NCI-H510A (cell line): Measurements from ENCODE around the gene MUC2.

Experiments used
- DNase-seq: peaks from one replicate; lab custom pipeline; 2025; lab: John Stamatoyannopoulos, UW

The MUC2 gene

DNA sequence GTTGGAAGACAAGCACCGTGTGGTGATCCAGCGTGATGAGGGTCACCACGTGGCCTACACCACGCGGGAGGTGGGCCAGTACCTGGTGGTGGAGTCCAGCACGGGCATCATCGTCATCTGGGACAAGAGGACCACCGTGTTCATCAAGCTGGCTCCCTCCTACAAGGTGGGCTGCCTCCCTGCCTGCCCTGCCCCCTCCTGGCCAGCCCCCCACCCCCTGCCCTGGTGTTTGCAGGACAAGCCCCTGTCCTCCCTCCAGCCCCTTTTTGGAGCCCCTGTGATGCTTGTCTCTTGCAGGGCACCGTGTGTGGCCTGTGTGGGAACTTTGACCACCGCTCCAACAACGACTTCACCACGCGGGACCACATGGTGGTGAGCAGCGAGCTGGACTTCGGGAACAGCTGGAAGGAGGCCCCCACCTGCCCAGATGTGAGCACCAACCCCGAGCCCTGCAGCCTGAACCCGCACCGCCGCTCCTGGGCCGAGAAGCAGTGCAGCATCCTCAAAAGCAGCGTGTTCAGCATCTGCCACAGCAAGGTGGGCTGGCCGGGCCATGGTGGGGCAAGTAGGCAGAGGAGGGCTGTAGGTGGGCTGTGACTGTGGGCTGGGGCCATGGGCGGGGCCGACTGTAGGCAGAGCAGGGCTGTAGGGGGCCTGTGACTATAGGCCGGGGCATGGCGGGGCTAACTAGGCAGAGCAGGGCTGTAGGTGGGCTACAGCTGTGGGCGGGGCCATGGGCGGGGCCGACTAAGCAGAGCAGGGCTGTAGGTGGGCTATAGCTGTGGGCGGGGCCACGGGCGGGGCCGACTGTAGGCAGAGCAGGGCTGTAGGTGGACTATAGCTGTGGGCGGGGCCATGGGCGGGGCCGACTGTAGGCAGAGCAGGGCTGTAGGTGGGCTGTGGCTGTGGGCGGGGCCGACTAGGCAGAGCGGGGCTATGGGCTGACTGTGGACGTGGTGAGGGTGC is 13.6 kb downstream of the MUC2 start:
- DNase-seq, result no peak

DNA sequence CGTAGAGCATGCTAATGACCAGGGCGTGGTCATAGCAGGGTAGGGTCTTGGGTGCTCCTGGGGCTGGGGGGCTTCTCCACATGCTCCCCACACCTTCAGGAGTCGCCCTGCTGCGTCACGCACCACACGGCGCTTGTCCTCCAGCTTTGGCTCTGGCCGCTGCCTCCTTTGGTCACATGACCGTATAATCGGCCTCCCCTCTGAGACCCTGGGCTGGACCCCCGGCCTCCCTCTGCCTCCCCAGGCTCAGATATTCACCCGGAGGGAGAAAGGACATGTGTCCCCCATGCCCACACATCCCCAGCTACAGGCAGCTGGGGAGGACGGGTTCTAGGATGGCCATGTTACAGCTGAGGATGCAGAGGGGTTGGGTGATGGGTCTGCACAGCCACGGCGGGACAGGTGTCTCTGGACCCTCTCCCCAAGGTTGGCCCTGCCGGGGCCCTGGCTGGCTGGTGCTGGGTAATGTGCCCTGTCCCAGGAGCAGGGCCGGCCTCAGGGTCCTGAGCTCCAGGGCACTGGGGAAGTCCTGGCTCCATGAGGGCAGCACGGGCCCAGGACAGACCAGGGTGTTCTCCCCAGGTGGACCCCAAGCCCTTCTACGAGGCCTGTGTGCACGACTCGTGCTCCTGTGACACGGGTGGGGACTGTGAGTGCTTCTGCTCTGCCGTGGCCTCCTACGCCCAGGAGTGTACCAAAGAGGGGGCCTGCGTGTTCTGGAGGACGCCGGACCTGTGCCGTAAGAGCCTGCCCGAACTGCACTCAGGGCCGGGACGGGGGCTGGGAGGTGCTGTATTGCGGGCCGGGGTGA is 14.5 kb downstream of the MUC2 start:
- DNase-seq, result no peak

DNA sequence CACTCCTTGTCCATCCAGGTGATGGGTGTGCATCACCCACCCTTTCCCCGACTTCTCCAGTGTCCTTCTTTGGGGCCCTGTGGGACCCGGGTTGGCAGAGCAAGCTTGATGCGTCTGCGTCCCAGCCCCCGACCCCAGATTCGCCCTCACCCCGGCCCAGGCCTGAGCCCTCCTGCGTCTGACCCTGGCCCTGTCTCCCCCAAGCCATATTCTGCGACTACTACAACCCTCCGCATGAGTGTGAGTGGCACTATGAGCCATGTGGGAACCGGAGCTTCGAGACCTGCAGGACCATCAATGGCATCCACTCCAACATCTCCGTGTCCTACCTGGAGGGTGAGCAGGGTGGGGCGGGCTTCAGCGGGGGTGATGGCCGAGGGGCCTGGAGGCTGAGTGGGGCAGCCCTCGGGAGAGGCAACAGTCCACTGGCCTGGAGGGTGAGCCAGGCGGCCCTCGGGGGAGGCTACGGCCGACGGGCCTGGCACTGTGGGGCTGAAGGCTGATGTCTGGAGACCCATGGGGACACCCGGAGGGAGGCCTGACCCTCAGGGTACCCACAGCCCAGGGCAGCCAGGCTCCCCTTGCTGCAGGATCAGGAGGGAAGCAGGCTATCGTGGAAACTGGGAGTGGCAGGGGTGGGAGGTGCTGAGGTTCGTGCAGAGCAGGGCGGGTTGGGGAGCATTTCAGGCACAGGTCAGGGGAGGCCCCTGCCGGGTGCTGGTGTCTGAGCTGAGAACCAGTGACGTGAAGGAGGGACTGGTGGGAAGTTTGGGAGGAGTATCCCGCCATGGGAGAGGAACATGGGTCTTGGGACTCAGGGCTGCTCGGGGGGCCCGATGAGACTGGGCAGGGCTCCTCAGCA is 15.3 kb downstream of the MUC2 start:
- DNase-seq, result no peak

DNA sequence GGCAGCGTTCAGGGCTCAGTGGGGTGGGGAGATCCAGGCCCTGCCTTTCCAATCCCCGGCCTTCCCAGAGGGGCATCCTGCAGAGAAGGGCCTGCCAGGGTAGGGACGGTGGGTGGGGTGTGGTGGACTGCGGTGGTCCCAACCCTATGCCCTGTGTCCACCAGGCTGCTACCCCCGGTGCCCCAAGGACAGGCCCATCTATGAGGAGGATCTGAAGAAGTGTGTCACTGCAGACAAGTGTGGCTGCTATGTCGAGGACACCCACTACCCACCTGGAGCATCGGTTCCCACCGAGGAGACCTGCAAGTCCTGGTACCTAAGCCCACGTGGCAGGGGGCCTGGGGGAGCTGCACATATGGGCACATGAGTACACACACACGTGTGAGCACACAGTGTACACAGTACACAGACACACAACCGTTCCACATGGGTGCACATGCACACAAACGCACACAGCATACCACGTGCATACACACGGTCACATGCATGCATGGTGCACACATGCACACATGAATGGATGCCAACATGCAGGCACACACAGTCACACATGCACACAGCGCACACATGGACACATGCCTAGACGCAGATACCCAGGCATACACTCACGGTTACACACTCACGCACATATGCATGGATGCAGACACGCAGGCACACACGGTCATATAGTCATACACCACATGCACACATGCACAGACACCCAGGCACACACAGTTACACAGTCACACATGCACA is 16.1 kb downstream of the MUC2 start:
- no peak for DNase-seq

DNA sequence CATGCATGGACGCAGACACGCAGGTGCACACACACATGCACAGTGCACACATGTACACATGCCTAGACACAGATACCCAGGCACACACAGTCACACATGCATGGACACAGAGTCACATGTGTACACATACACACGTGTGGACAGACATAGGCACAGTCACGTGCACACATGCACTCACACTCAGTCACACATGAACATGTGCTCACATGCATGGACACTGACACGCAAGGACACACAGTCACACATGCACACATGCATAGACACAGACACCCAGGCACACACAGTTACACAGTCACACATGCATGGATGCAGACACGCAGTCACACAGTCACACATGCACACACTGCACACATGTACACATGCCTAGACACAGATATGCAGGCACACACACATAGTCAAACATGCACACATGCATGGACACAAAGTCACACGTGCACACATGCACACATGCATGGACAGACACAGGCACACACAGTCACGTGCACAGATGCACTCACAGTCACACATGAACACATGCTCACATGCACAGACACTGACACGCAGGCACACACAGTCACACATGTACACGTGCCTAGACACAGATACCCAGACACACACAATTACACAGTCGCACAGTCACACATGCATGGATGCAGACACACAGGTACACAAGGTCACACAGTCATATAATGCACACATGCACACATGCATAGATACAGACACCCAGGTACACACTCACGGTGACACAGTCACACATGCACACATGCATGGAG is 16.8 kb downstream of the MUC2 start:
- no peak for DNase-seq

DNA sequence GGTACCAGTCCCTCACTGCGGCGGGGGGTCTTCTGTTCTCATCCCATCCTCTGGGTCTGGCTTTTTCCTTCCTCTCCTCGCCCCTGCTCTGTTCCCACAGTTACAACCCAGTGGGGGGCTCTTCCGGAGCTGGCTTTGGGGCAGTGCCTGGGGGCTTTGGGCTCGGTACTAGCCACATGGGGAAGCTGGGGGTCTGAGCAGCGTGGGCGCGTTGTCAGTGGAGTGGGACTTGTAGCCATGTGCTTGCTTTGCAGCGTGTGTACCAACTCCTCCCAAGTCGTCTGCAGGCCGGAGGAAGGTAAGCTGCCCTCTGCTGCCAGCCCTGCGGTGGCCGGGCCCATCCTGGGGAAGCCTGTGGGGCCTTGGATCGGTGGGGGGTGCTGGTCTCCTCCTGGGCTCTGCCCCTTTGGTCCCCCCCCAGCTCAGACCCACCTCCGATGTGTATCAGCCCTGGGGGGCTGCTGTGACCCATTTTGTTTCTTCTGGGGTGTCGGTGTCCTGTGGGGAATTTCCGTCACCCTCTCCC is 17.5 kb downstream of the MUC2 start:
- DNase-seq, result no peak

DNA sequence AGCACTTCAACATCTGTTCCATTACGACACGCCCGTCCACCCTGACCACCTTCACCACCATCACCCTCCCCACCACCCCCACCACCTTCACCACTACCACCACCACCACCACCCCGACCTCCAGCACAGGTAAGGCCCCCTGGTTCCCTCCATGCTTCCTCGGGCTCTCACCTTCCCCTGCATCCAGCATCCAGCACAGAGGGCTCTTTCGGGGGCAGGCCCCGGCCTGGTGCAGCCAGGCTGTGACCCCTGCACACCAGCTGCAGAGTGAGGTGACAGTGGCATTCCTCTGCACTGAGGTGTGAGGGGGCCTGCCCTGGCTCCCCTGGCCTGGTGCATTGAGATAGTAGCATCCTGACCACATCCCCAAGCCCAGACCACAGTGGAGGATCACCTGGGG is 18.2 kb downstream of the MUC2 start:
- DNase-seq, result no peak

DNA sequence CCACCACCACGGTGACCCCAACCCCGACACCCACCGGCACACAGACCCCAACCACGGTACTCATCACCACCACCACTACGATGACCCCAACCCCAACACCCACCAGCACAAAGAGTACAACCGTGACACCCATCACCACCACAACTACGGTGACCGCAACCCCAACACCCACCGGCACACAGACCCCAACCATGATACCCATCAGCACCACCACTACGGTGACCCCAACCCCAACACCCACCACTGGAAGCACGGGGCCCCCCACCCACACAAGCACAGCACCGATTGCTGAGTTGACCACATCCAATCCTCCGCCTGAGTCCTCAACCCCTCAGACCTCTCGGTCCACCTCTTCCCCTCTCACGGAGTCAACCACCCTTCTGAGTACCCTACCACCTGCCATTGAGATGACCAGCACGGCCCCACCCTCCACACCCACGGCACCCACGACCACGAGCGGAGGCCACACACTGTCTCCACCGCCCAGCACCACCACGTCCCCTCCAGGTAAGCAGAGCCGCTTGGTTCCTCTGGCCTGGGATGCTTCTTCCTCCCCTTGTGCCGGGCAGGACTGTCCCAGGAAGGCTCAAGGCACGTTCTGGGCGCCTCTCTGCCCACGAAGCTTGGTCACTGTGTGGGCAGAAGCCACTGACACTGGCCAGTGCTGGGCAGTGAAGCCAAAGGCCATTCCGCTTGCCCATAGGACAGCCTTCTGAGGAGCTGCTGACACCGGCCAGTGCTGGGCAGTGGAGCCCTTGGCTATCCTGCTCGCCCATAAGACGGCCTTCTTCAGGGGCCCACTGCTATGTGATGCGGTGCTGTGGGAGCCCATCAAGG is 25.1 kb downstream of the MUC2 start:
- DNase-seq, result no peak

DNA sequence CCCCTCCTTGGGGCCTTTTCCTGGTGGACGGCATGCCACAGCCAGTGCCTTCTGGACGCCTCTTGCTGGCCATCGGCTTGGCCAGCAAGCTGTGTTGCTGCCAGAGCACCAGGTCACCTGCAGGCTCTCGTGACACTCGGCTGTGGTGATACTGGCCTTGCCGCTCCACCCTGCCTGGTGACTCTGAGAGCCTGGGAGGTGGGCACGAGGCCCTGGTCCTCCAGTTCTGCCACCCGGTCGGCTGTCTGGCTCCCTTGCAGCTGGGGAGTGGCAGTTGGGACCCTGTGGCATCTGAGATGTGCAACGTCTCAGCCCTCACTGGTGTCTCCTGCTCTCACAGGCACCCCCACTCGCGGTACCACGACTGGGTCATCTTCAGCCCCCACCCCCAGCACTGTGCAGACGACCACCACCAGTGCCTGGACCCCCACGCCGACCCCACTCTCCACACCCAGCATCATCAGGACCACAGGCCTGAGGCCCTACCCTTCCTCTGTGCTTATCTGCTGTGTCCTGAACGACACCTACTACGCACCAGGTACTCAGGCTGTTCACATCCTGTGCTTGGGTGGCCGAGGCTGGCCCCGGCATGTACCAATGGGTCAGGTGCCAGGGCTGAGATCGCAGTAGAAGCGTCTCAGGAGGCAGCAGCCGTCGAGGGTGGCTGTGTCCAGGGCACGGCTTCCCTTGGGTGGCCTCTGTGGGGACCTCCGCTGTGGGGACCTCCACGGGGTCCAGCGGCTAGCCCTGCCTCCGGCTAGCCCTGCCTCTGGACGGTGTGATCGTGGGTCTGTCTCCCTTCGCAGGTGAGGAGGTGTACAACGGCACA is 26.0 kb downstream of the MUC2 start:
- DNase-seq, result no peak

DNA sequence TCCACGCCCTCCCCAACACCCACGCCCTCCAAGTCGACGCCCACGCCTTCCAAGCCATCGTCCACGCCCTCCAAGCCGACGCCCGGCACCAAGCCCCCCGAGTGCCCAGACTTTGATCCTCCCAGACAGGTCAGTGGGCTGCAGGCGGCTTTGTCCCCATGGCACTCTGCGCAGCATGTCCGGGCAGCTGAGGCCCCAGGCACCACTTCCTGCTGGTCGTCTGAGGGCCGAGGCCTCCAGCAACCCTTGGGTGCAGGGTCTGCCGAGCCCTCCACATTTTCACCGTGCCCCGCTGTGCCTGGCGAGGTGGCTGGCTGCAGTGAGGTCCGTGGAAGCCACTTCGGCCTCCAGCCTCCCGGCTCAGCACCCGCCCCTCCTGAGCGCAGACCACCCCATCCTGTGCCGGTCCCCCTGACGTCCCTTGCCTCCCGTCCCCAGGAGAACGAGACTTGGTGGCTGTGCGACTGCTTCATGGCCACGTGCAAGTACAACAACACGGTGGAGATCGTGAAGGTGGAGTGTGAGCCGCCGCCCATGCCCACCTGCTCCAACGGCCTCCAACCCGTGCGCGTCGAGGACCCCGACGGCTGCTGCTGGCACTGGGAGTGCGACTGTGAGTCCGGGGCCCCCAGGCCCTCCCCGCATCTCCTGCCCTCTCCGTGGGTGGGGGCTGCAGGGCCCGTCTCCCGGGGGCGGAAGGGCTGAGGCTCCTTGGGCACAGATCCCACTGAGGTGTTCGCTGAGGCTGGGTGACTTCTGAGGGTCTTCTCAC is 26.8 kb downstream of the MUC2 start:
- DNase-seq, result no peak

DNA sequence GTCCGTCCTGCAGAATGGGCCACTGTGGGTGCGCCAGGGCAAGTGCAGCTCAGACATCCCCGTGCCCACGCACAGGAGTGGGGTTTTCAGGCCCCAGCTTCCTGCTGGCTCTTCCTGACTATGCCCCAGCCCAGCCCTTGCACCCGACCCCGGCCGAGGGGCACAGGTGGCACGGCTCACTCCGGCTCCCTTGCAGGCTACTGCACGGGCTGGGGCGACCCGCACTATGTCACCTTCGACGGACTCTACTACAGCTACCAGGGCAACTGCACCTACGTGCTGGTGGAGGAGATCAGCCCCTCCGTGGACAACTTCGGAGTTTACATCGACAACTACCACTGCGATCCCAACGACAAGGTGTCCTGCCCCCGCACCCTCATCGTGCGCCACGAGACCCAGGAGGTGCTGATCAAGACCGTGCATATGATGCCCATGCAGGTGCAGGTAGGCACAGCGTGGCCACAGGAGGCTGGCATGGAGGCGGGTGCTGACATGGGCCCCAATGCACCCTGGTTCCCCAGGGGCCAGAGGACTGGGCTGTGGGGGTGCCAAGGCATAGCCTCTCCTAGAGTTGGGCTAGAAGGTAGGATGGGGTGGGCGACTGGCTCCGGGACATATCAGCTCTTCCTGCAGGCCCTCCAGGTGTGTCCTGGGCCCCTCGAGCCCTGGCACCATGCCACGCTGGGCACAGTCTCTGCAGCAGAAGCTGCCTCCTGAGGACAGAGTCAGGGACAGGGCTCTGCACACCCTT is 27.7 kb downstream of the MUC2 start:
- DNase-seq, result no peak

DNA sequence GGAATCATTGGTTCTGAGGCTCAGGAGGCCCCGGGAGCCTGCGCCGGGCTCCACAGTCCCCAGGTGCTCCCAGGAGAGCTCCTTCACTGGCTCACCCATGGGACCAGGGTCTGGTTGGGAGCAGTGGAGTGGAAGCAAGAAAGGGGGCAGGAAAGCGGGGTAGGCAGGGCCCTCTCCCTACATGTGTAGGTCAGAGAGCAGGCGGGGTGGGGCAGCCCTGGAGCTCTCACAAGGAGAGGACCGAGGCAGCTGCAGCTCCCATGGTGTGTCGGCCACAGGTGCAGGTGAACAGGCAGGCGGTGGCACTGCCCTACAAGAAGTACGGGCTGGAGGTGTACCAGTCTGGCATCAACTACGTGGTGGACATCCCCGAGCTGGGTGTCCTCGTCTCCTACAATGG is 28.3 kb downstream of the MUC2 start:
- no peak for DNase-seq

DNA sequence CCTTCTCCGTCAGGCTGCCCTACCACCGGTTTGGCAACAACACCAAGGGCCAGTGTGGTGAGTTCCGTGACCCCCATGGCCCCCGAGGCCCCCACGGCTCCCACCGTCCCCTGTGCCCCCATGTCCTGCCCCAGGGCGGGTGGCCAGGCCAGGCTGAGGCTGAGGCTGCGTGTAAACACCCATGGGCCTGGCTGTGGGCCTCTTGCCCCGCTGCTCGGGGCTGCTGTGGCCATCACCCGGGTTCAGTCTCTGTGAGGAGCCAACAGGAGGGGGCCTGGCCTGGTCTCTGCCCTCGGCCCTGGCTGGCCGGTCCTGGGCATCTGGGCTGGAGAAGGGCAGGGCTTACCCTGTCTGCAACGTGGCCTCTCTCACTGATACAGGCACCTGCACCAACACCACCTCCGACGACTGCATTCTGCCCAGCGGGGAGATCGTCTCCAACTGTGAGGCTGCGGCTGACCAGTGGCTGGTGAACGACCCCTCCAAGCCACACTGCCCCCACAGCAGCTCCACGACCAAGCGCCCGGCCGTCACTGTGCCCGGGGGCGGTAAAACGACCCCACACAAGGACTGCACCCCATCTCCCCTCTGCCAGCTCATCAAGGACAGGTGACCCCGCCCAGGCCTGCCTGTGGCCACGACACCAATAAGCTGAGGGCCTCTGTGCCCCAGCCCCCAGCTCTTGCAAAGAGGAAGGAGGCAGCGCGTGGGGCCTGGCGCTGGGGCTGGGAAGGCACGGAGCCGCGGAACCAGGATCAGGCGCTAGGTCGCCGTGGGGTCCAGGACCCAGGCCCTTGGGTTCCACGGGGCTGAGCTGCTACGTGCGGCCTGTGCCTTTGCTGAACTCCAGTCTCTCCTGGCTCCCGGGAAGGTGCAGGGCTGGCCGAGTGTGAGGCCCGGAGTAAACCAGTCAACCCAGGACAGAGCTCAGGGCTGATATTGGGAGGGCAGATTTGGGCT is 29.0 kb downstream of the MUC2 start:
- DNase-seq, result no peak

DNA sequence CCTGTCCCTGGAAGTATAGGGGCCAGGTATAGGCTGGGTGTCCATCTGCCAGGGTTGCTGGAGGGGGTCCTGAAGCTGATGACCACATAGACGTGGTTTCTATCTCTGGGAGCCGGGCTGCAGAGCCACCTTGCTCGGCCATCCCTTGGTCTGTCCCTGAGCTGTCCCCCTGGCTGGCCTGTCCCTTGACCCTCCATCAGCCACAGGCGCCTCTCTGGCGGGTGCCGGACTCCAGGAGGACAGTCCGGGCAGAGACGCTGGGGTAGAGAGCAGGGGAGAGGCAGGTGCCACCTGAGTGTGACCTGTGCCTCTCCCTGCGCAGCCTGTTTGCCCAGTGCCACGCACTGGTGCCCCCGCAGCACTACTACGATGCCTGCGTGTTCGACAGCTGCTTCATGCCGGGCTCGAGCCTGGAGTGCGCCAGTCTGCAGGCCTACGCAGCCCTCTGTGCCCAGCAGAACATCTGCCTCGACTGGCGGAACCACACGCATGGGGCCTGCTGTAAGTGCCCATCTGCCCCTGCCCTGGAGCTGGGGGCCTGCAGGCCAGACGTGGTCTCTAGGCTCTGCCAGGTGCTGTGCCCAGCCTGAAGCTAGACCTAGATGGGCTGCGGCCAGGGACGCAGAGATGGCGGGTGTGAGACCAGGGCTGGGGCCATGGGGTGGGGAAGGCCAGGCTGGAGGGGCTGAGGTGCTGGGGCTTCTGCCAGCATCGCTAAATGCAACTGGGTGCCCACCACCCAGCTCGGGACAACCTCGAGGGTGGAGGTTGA is 29.9 kb downstream of the MUC2 start:
- DNase-seq, result no peak

DNA sequence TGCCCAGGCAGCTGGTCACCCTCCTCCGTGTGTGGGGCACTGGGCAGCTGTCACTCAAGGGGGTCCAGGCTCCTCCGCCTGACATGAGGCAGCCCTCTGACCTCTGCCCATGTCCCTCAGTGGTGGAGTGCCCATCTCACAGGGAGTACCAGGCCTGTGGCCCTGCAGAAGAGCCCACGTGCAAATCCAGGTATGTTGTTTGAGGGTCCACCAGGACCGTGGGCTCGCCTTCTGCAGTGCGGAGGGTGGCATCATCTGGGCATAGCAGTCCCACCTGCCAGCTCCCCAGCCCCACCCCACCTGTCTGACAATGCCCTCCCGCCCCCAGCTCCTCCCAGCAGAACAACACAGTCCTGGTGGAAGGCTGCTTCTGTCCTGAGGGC is 30.5 kb downstream of the MUC2 start:
- DNase-seq, result no peak
